ENCODE data around the gene APCDD1L. TPM values are rescaled to one million over a fixed set of nuclear protein-coding genes. Genes with fewer than 3 reads are reported as not detected.

The APCDD1L gene
- total RNA-seq, 1 experiment from 2014 or later: 2.4 TPM

GRCh38 chr20:58452667-58453255 is 62.4 kb downstream of the APCDD1L start:
- Mint-ChIP-seq H3K4me1 (peaks cover 42% of the 10 kb centered on the region), H3K27me3 (ENCODE audit: low read depth) (no peaks in the 10 kb centered on the region), H3K9me3 (peaks cover 8% of the 10 kb centered on the region), H3K27ac (peak overlapping the region; percentile 86), H3K36me3 (peaks cover 7% of the 10 kb centered on the region), H3K4me3 (no peak overlapping the region; the same call in 1 of the 2 replicates)
- TF ChIP-seq ZNF219 (CRISPR knock-in tag; IDR thresholded peaks at IDR 0.05; ENCODE audit: borderline replicate concordance) (no peak), ZNF281 (CRISPR knock-in tag; IDR thresholded peaks at IDR 0.05) (no peak), RORB (CRISPR knock-in tag; IDR thresholded peaks at IDR 0.05) (no peak), ZNF532 (CRISPR knock-in tag; IDR thresholded peaks at IDR 0.05; ENCODE audit: borderline replicate concordance) (no peak), ZNF423 (CRISPR knock-in tag; IDR thresholded peaks at IDR 0.05) (no peak), ZNF671 (CRISPR knock-in tag; IDR thresholded peaks at IDR 0.05) (no peak), CTCF (IDR thresholded peaks at IDR 0.05) (no peak)
- TF ChIP-seq, protein P1, sequence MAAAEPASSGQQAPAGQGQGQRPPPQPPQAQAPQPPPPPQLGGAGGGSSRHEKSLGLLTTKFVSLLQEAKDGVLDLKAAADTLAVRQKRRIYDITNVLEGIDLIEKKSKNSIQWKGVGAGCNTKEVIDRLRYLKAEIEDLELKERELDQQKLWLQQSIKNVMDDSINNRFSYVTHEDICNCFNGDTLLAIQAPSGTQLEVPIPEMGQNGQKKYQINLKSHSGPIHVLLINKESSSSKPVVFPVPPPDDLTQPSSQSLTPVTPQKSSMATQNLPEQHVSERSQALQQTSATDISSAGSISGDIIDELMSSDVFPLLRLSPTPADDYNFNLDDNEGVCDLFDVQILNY (CRISPR knock-in tag; IDR thresholded peaks at IDR 0.05): no peak
- ATAC-seq: peak; percentile 53
- no peak for DNase-seq (ENCODE audit: low spot score)
- POLR2A ChIA-PET: interaction anchor here (0.8 kb wide), 1 partner anchor 64 kb away, joined by 3 read pairs; the partner anchor contains the start of gene VAPB
- CTCF ChIA-PET: interaction anchor here (0.5 to 2.1 kb wide), 6 partner anchors 29 to 219 kb away, joined by 3 to 7 read pairs (median 4); partner anchors contain the start of genes APCDD1L and VAPB

GRCh38 chr20:58450254-58450653 is 64.9 kb downstream of the APCDD1L start:
- no peak overlapping the region for H3K27ac Mint-ChIP-seq
- peaks cover 8% of the 10 kb centered on the region for H3K9me3 Mint-ChIP-seq
- ChIA-PET CTCF (interaction anchor here (1.2 kb wide), 1 partner anchor 14 kb away, joined by 3 read pairs; no protein-coding TSS in a partner anchor), POLR2A (interaction anchor here (0.5 kb wide), 1 partner anchor 163 kb away, joined by 5 read pairs; no protein-coding TSS in a partner anchor)
- H3K4me1 Mint-ChIP-seq: peaks cover 43% of the 10 kb centered on the region
- H3K27me3 Mint-ChIP-seq (ENCODE audit: low read depth): no peaks in the 10 kb centered on the region
- ATAC-seq: no peak
- DNase-seq (ENCODE audit: low spot score): no peak
- H3K4me3 Mint-ChIP-seq: no peak overlapping the region
- H3K36me3 Mint-ChIP-seq: peaks cover 7% of the 10 kb centered on the region
- TF ChIP-seq, protein P2, sequence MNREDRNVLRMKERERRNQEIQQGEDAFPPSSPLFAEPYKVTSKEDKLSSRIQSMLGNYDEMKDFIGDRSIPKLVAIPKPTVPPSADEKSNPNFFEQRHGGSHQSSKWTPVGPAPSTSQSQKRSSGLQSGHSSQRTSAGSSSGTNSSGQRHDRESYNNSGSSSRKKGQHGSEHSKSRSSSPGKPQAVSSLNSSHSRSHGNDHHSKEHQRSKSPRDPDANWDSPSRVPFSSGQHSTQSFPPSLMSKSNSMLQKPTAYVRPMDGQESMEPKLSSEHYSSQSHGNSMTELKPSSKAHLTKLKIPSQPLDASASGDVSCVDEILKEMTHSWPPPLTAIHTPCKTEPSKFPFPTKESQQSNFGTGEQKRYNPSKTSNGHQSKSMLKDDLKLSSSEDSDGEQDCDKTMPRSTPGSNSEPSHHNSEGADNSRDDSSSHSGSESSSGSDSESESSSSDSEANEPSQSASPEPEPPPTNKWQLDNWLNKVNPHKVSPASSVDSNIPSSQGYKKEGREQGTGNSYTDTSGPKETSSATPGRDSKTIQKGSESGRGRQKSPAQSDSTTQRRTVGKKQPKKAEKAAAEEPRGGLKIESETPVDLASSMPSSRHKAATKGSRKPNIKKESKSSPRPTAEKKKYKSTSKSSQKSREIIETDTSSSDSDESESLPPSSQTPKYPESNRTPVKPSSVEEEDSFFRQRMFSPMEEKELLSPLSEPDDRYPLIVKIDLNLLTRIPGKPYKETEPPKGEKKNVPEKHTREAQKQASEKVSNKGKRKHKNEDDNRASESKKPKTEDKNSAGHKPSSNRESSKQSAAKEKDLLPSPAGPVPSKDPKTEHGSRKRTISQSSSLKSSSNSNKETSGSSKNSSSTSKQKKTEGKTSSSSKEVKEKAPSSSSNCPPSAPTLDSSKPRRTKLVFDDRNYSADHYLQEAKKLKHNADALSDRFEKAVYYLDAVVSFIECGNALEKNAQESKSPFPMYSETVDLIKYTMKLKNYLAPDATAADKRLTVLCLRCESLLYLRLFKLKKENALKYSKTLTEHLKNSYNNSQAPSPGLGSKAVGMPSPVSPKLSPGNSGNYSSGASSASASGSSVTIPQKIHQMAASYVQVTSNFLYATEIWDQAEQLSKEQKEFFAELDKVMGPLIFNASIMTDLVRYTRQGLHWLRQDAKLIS (CRISPR knock-in tag; IDR thresholded peaks at IDR 0.05; ENCODE audit: borderline replicate concordance): no peak
- TF ChIP-seq CREM (CRISPR knock-in tag; IDR thresholded peaks at IDR 0.05): no peak
- no peak for TF ChIP-seq NFATC4 (CRISPR knock-in tag; IDR thresholded peaks at IDR 0.05)
- TF ChIP-seq FOXJ3 (CRISPR knock-in tag; IDR thresholded peaks at IDR 0.05; ENCODE audit: borderline replicate concordance): no peak
- no peak for TF ChIP-seq HMGA2 (CRISPR knock-in tag; IDR thresholded peaks at IDR 0.05)
- TF ChIP-seq ERG (CRISPR knock-in tag; IDR thresholded peaks at IDR 0.05): no peak
- no peak for TF ChIP-seq ZNF138 (CRISPR knock-in tag; conservative IDR thresholded peaks at IDR 0.05)
- no peak for TF ChIP-seq JAZF1 (CRISPR knock-in tag; IDR thresholded peaks at IDR 0.05)
- TF ChIP-seq TP53 (CRISPR knock-in tag; IDR thresholded peaks at IDR 0.05): no peak
- no peak for TF ChIP-seq NR1H2 (CRISPR knock-in tag; IDR thresholded peaks at IDR 0.05)
- no peak for TF ChIP-seq MXD4 (CRISPR knock-in tag; IDR thresholded peaks at IDR 0.05; ENCODE audit: borderline replicate concordance)
- TF ChIP-seq TEAD4 (CRISPR knock-in tag; IDR thresholded peaks at IDR 0.05): no peak
- TF ChIP-seq ZNF671 (CRISPR knock-in tag; IDR thresholded peaks at IDR 0.05): no peak
